Measurements from ENCODE around the gene ANXA2R.
"Not testable (repeated sequence)": the region's sequence is repeated elsewhere in the genome, so short reads cannot be mapped to it uniquely, and the experiment has no call there.

DNA sequence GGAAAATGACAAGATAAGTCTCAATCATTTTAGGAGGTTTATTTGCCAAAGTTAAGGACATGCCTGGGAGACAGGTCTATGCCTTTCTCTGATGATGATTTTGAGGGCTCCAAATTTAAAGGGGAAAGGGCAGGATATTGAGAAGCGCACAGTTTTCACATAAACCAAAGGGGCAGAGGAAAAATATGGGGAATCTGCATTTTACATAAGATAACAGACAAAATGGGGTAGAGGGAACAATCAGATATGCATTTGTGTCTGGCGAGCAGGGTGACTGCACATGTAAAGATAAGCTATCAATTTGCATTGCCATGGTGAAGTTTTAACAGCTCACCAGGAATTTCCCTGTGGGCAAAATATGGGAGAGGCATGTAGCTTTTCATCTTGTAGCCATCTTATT lies 41.2 kb upstream of the ANXA2R start:
- TF ChIP-seq, protein P1, sequence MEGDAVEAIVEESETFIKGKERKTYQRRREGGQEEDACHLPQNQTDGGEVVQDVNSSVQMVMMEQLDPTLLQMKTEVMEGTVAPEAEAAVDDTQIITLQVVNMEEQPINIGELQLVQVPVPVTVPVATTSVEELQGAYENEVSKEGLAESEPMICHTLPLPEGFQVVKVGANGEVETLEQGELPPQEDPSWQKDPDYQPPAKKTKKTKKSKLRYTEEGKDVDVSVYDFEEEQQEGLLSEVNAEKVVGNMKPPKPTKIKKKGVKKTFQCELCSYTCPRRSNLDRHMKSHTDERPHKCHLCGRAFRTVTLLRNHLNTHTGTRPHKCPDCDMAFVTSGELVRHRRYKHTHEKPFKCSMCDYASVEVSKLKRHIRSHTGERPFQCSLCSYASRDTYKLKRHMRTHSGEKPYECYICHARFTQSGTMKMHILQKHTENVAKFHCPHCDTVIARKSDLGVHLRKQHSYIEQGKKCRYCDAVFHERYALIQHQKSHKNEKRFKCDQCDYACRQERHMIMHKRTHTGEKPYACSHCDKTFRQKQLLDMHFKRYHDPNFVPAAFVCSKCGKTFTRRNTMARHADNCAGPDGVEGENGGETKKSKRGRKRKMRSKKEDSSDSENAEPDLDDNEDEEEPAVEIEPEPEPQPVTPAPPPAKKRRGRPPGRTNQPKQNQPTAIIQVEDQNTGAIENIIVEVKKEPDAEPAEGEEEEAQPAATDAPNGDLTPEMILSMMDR (IDR thresholded peaks at IDR 0.05; ENCODE audit: low read depth, low read length, poor library complexity, severe bottlenecking): not testable (repeated sequence)
- not testable (repeated sequence) for TF ChIP-seq EZH2phosphoT487 (IDR thresholded peaks at IDR 0.05; ENCODE audit: borderline replicate concordance, low read length)
